ENCODE results near the gene FAM221B.

Gene FAM221B

GRCh38 chr9:35829764-35830096 is 1.2 kb upstream of the FAM221B start:
- TF ChIP-seq CTCF (IDR thresholded peaks at IDR 0.05; ENCODE audit: low read depth, low read length) = no peak
- no peak for DNase-seq (ENCODE audit: extremely low read depth, low read depth)

GRCh38 chr9:35829084-35829763 is 692 bp upstream of the FAM221B start, which contains the start of gene TMEM8B:
TSS of gene TMEM8B (plus strand) at chr9:35829228. CDS start at chr9:35829448, 220 bp downstream.
- DNase-seq (ENCODE audit: extremely low read depth, low read depth) = peak; percentile 80
- no peak for TF ChIP-seq CTCF (IDR thresholded peaks at IDR 0.05; ENCODE audit: low read depth, low read length)

- DNase-seq (ENCODE audit: extremely low read depth, low read depth) = peak; percentile 47
- TF ChIP-seq CTCF (IDR thresholded peaks at IDR 0.05; ENCODE audit: low read depth, low read length) = no peak
Measured at GRCh38 chr9:35827486-35827885, 1.0 kb downstream of the FAM221B start.

GRCh38 chr9:35826071-35826701 is 2.3 kb downstream of the FAM221B start:
- DNase-seq (ENCODE audit: extremely low read depth, low read depth) = peak; percentile 44
- TF ChIP-seq CTCF (IDR thresholded peaks at IDR 0.05; ENCODE audit: low read depth, low read length) = peak; percentile 76

GRCh38 chr9:35822926-35823325 is 5.6 kb downstream of the FAM221B start:
- TF ChIP-seq CTCF (IDR thresholded peaks at IDR 0.05; ENCODE audit: low read depth, low read length) = no peak
- no peak for DNase-seq (ENCODE audit: extremely low read depth, low read depth)

- no peak for DNase-seq (ENCODE audit: extremely low read depth, low read depth)
Measured at GRCh38 chr9:35820076-35820475, 8.5 kb downstream of the FAM221B start.

More at GRCh38 chr9:35820076-35820475, 8.5 kb downstream of the FAM221B start:
- TF ChIP-seq CTCF (IDR thresholded peaks at IDR 0.05; ENCODE audit: low read depth, low read length) = no peak

All from AG09319 (cell line).